ENCODE data around the gene CIAO2B.
A peak's percentile ranks its signal among the peaks of the same experiment; 100 is the strongest.
"Not testable (repeated sequence)": the region's sequence is repeated elsewhere in the genome, so short reads cannot be mapped to it uniquely, and the experiment has no call there.

The CIAO2B gene

DNA sequence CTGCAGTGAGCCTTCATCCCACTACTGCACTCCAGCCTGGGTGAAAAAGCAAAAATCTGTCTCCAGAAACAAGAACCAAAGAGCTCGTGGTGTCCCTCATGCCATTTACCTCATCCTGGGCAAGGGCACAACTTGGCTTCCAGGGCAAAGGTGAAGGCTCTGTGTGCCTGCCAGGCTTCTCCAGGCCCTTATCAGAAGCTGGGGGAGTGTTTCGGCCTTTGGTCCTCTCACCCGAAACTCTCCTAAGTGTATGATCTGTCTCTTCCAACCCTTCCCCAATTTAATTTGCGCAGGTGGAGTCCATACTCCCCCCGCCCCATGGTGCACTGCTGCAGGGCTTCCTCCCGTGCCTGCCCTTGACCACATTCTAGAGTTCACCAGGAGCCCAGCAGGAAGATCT lies 2.3 kb upstream of the CIAO2B start:
- Histone ChIP-seq H3K36me3 (ENCODE audit: insufficient read depth, low read length) (0 out of 2 replicates have a peak, but pooled peaks cover 7% of the 10 kb centered on the region), H3K4me3 (ENCODE audit: low read length, poor library complexity, severe bottlenecking) (peak overlapping the region; percentile 94), H3K9me3 (ENCODE audit: insufficient read depth, low read depth, low read length) (no peaks in the 10 kb centered on the region), H3K79me2 (ENCODE audit: insufficient read depth, low read length) (peaks cover 47% of the 10 kb centered on the region), H3K4me1 (ENCODE audit: insufficient read depth, low read length, poor library complexity, severe bottlenecking) (peaks cover 34% of the 10 kb centered on the region), H2AFZ (ENCODE audit: low read length) (no peak overlapping the region), H3K27me3 (ENCODE audit: insufficient read depth, low read length, poor library complexity, severe bottlenecking) (no peaks in the 10 kb centered on the region), H3K9ac (ENCODE audit: low read depth, low read length, poor library complexity, severe bottlenecking) (peak overlapping the region; percentile 97), H4K20me1 (ENCODE audit: insufficient read depth, low read length, poor library complexity, severe bottlenecking) (peaks cover 14% of the 10 kb centered on the region), H3F3A (ENCODE audit: low read depth) (no peaks in the 10 kb centered on the region), H3K4me2 (ENCODE audit: low read depth, low read length, poor library complexity, severe bottlenecking) (peak overlapping the region; percentile 99), H3K9me2 (replicated peaks; ENCODE audit: low read depth, low read length) (no peaks in the 10 kb centered on the region)
- TF ChIP-seq, protein P1, sequence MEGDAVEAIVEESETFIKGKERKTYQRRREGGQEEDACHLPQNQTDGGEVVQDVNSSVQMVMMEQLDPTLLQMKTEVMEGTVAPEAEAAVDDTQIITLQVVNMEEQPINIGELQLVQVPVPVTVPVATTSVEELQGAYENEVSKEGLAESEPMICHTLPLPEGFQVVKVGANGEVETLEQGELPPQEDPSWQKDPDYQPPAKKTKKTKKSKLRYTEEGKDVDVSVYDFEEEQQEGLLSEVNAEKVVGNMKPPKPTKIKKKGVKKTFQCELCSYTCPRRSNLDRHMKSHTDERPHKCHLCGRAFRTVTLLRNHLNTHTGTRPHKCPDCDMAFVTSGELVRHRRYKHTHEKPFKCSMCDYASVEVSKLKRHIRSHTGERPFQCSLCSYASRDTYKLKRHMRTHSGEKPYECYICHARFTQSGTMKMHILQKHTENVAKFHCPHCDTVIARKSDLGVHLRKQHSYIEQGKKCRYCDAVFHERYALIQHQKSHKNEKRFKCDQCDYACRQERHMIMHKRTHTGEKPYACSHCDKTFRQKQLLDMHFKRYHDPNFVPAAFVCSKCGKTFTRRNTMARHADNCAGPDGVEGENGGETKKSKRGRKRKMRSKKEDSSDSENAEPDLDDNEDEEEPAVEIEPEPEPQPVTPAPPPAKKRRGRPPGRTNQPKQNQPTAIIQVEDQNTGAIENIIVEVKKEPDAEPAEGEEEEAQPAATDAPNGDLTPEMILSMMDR (conservative IDR thresholded peaks at IDR 0.05; ENCODE audit: low read length): no peak

DNA sequence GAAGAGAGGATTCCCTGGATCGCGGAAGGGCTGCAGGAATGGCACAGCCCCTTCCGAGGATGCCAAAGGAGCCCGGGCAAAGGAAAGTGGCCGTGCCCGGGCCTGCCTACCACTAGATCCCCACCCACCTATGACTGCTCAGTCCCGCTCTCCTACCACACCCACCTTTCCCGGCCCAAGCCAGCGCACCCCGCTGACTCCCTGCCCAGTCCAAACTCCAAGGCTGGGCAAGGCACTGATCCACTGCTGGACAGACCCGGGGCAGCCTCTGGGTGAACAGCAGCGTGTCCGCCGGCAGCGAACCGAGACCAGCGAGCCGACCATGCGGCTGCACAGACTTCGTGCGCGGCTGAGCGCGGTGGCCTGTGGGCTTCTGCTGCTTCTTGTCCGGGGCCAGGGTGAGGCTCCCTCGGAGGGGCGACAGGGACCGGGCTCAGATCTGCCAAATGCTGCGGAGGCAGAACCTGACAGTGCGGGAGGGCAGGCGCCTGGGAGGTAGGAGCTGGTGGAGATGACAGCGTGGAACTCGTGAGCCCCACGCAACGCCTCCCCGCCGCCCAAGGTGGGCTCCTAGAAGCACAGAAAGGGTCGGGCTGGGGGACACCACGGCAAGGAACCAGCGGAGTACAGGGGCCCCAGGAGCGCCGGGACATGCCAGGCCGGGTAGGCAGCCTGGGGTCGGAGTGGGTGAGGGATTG lies 1.3 kb upstream of the CIAO2B start, which contains the start of gene CES2:
Gene CES2 (plus strand): TSS at position 203 of the 698 bp plus-strand sequence. CDS start 120 bp downstream, at position 323.
- Histone ChIP-seq H2AFZ (ENCODE audit: low read length) (peak within 1 kb of the TSS; percentile 80), H3K79me2 (ENCODE audit: insufficient read depth, low read length) (peaks cover 47% of the 10 kb centered on the region), H4K20me1 (ENCODE audit: insufficient read depth, low read length, poor library complexity, severe bottlenecking) (peaks cover 14% of the 10 kb centered on the region), H3K9me2 (replicated peaks; ENCODE audit: low read depth, low read length) (no peaks in the 10 kb centered on the region), H3K4me3 (ENCODE audit: low read length, poor library complexity, severe bottlenecking) (peak within 1 kb of the TSS; percentile 94), H3K4me1 (ENCODE audit: insufficient read depth, low read length, poor library complexity, severe bottlenecking) (peaks cover 34% of the 10 kb centered on the region), H3F3A (ENCODE audit: low read depth) (no peaks in the 10 kb centered on the region), H3K36me3 (ENCODE audit: insufficient read depth, low read length) (0 out of 2 replicates have a peak, but pooled peaks cover 3% of the 10 kb centered on the region), H3K9me3 (ENCODE audit: insufficient read depth, low read depth, low read length) (no peaks in the 10 kb centered on the region), H3K27me3 (ENCODE audit: insufficient read depth, low read length, poor library complexity, severe bottlenecking) (no peaks in the 10 kb centered on the region), H3K4me2 (ENCODE audit: low read depth, low read length, poor library complexity, severe bottlenecking) (peak within 1 kb of the TSS; percentile 99), H3K9ac (ENCODE audit: low read depth, low read length, poor library complexity, severe bottlenecking) (peak within 1 kb of the TSS; percentile 97)
- TF ChIP-seq, protein P1 (conservative IDR thresholded peaks at IDR 0.05; ENCODE audit: low read length): no peak
- TF ChIP-seq EZH2phosphoT487 (IDR thresholded peaks at IDR 0.05; ENCODE audit: borderline replicate concordance): no peak

- Histone ChIP-seq H4K20me1 (ENCODE audit: insufficient read depth, low read length, poor library complexity, severe bottlenecking) (peaks cover 14% of the 10 kb centered on the region), H3K4me3 (ENCODE audit: low read length, poor library complexity, severe bottlenecking) (peak overlapping the region; percentile 94), H2AFZ (ENCODE audit: low read length) (peak overlapping the region; percentile 80), H3K79me2 (ENCODE audit: insufficient read depth, low read length) (peaks cover 47% of the 10 kb centered on the region), H3K4me1 (ENCODE audit: insufficient read depth, low read length, poor library complexity, severe bottlenecking) (peaks cover 34% of the 10 kb centered on the region), H3K9ac (ENCODE audit: low read depth, low read length, poor library complexity, severe bottlenecking) (peak overlapping the region; percentile 97), H3K4me2 (ENCODE audit: low read depth, low read length, poor library complexity, severe bottlenecking) (peak overlapping the region; percentile 99)
- not testable (repeated sequence) for H3K36me3 ChIP-seq (ENCODE audit: insufficient read depth, low read length); H3F3A ChIP-seq (ENCODE audit: low read depth); H3K9me3 ChIP-seq (ENCODE audit: insufficient read depth, low read depth, low read length); H3K27me3 ChIP-seq (ENCODE audit: insufficient read depth, low read length, poor library complexity, severe bottlenecking); H3K9me2 ChIP-seq (replicated peaks; ENCODE audit: low read depth, low read length)
Measured at GRCh38 chr16:66934839-66935313, 674 bp upstream of the CIAO2B start.

DNA sequence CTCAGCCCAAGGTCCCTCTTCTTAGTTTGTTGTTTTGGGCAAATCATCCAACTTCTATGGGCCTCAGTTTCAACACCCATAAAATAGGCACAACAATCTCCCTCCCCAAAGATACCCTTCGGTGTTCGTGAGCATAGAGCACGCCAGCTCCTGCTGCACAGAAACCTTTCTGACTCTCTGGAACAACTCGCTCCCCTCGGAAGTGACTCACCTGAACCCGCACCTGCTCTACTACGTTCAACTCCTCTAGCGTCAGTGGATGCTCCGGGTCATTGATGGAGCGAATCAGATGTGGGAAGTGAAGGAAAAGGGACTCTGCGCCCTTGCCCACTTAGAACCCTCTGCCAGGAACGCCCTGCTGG lies 445 bp downstream of the CIAO2B start:
- TF ChIP-seq, protein P1 (conservative IDR thresholded peaks at IDR 0.05; ENCODE audit: low read length): no peak
- no peak for TF ChIP-seq EZH2phosphoT487 (IDR thresholded peaks at IDR 0.05; ENCODE audit: borderline replicate concordance)
- peak overlapping the region; percentile 80 for H2AFZ ChIP-seq (ENCODE audit: low read length)

More for the DNA sequence above, 445 bp downstream of the CIAO2B start:
- H3K4me3 ChIP-seq (ENCODE audit: low read length, poor library complexity, severe bottlenecking): peak overlapping the region; percentile 94
- no peaks in the 10 kb centered on the region for H3K9me2 ChIP-seq (replicated peaks; ENCODE audit: low read depth, low read length)
- H3K9ac ChIP-seq (ENCODE audit: low read depth, low read length, poor library complexity, severe bottlenecking): peak overlapping the region; percentile 97
- H3K4me1 ChIP-seq (ENCODE audit: insufficient read depth, low read length, poor library complexity, severe bottlenecking): peaks cover 34% of the 10 kb centered on the region
- H3K79me2 ChIP-seq (ENCODE audit: insufficient read depth, low read length): peaks cover 47% of the 10 kb centered on the region
- peaks cover 14% of the 10 kb centered on the region for H4K20me1 ChIP-seq (ENCODE audit: insufficient read depth, low read length, poor library complexity, severe bottlenecking)
- H3K27me3 ChIP-seq (ENCODE audit: insufficient read depth, low read length, poor library complexity, severe bottlenecking): no peaks in the 10 kb centered on the region
- no peaks in the 10 kb centered on the region for H3K9me3 ChIP-seq (ENCODE audit: insufficient read depth, low read depth, low read length)
- peak overlapping the region; percentile 99 for H3K4me2 ChIP-seq (ENCODE audit: low read depth, low read length, poor library complexity, severe bottlenecking)
- no peaks in the 10 kb centered on the region for H3F3A ChIP-seq (ENCODE audit: low read depth)
- H3K36me3 ChIP-seq (ENCODE audit: insufficient read depth, low read length): no peaks in the 10 kb centered on the region
